ENCODE data around the gene NEDD8. TPM values are rescaled to one million over a fixed set of nuclear protein-coding genes. Genes with fewer than 3 reads are reported as not detected.

The NEDD8 gene
- total RNA-seq, 2 experiments from 2014 or later: 42.0 to 43.5 TPM

- Histone ChIP-seq H3K27me3 (ENCODE audit: control insufficient read depth in 1 of 2, insufficient read depth in 2 of 2, low read length in 2 of 2) (no peaks in the 10 kb centered on the region), H3K4me3 (ENCODE audit: low read length) (no peak overlapping the region), H3K36me3 (ENCODE audit: insufficient read depth, low read length) (peaks cover 28% of the 10 kb centered on the region), H3K9me3 (ENCODE audit: control insufficient read depth in 1 of 2, insufficient read depth in 1 of 2, low read length in 2 of 2) (no peaks in the 10 kb centered on the region), H3K4me1 (ENCODE audit: insufficient read depth, low read length) (no peaks in the 10 kb centered on the region), H3K27ac (ENCODE audit: low read depth in 1 of 2, low read length in 2 of 2) (no peak overlapping the region)
- intact Hi-C loops (cut with DNase I, micrococcal nuclease): no loop called here
- DNase-seq: no peak
- TF ChIP-seq CTCF (IDR thresholded peaks at IDR 0.05): no peak
- Mint-ChIP-seq H3K27ac (no peak overlapping the region), H3K36me3 (ENCODE audit: low read depth) (peaks cover 56% of the 10 kb centered on the region), H3K27me3 (no peaks in the 10 kb centered on the region), H3K4me3 (no peak overlapping the region), H3K4me1 (ENCODE audit: low read depth) (no peaks in the 10 kb centered on the region), H3K9me3 (no peaks in the 10 kb centered on the region)
- ATAC-seq (ENCODE audit: poor library complexity): no peak
- ChIA-PET POLR2A (interaction anchor here (0.7 kb wide), 1 partner anchor 16 kb away, joined by 3 read pairs; the partner anchor contains the start of gene TINF2), CTCF (no interaction called here)
Observed at GRCh38 chr14:24258548-24259265, 26.5 kb upstream of the NEDD8 start.

- Histone ChIP-seq H3K27ac (ENCODE audit: low read depth in 1 of 2, low read length in 2 of 2) (no peak overlapping the region), H3K27me3 (ENCODE audit: control insufficient read depth in 1 of 2, insufficient read depth in 2 of 2, low read length in 2 of 2) (no peaks in the 10 kb centered on the region), H3K9me3 (ENCODE audit: control insufficient read depth in 1 of 2, insufficient read depth in 1 of 2, low read length in 2 of 2) (no peaks in the 10 kb centered on the region), H3K4me1 (ENCODE audit: insufficient read depth, low read length) (no peaks in the 10 kb centered on the region), H3K4me3 (ENCODE audit: low read length) (no peak overlapping the region), H3K36me3 (ENCODE audit: insufficient read depth, low read length) (peaks cover 26% of the 10 kb centered on the region)
- H3K36me3 Mint-ChIP-seq (ENCODE audit: low read depth): peaks cover 58% of the 10 kb centered on the region
- DNase-seq (no peak), ATAC-seq (ENCODE audit: poor library complexity) (no peak)
- ChIA-PET CTCF (interaction anchor here (0.7 kb wide), 1 partner anchor 15 kb away, joined by 4 read pairs; the partner anchor contains the start of gene TINF2), POLR2A (no interaction called here)
- no peak overlapping the region for H3K27ac Mint-ChIP-seq
- H3K4me1 Mint-ChIP-seq (ENCODE audit: low read depth): no peaks in the 10 kb centered on the region
- intact Hi-C loops (cut with DNase I, micrococcal nuclease): no loop called here
- no peak for TF ChIP-seq CTCF (IDR thresholded peaks at IDR 0.05)
- no peaks in the 10 kb centered on the region for H3K9me3 Mint-ChIP-seq
- H3K4me3 Mint-ChIP-seq: no peak overlapping the region
- no peaks in the 10 kb centered on the region for H3K27me3 Mint-ChIP-seq
Observed at GRCh38 chr14:24258119-24258518, 26.0 kb upstream of the NEDD8 start.

- DNase-seq: no peak
- Histone ChIP-seq H3K9me3 (ENCODE audit: control insufficient read depth in 1 of 2, insufficient read depth in 1 of 2, low read length in 2 of 2) (no peaks in the 10 kb centered on the region), H3K4me1 (ENCODE audit: insufficient read depth, low read length) (no peaks in the 10 kb centered on the region), H3K27ac (ENCODE audit: low read depth in 1 of 2, low read length in 2 of 2) (no peak overlapping the region), H3K27me3 (ENCODE audit: control insufficient read depth in 1 of 2, insufficient read depth in 2 of 2, low read length in 2 of 2) (no peaks in the 10 kb centered on the region), H3K36me3 (ENCODE audit: insufficient read depth, low read length) (peaks cover 29% of the 10 kb centered on the region), H3K4me3 (ENCODE audit: low read length) (no peak overlapping the region)
- Mint-ChIP-seq H3K27me3 (no peaks in the 10 kb centered on the region), H3K9me3 (no peaks in the 10 kb centered on the region), H3K4me1 (ENCODE audit: low read depth) (no peaks in the 10 kb centered on the region), H3K4me3 (no peak overlapping the region), H3K27ac (no peak overlapping the region), H3K36me3 (ENCODE audit: low read depth) (peaks cover 47% of the 10 kb centered on the region)
- no peak for ATAC-seq (ENCODE audit: poor library complexity)
- ChIA-PET CTCF (no interaction called here), POLR2A (no interaction called here)
- intact Hi-C loops (cut with DNase I, micrococcal nuclease): no loop called here
- no peak for TF ChIP-seq CTCF (IDR thresholded peaks at IDR 0.05)
Observed at GRCh38 chr14:24256960-24257359, 24.8 kb upstream of the NEDD8 start.

Data from CD4-positive, alpha-beta T cell (primary cell).